Stimulated activated naive CD4-positive, alpha-beta T cell treated with Interleukin-2 at 50 U/mL for 16 hours (primary cell): ENCODE data around the gene C4orf54.

ENCODE experiments used
- DNase-seq: peaks from one replicate; lab custom pipeline; 2025; lab: John Stamatoyannopoulos, UW

The C4orf54 gene

GRCh38 chr4:99651811-99652485 is 5.7 kb downstream of the C4orf54 start:
- DNase-seq: no peak

DNA sequence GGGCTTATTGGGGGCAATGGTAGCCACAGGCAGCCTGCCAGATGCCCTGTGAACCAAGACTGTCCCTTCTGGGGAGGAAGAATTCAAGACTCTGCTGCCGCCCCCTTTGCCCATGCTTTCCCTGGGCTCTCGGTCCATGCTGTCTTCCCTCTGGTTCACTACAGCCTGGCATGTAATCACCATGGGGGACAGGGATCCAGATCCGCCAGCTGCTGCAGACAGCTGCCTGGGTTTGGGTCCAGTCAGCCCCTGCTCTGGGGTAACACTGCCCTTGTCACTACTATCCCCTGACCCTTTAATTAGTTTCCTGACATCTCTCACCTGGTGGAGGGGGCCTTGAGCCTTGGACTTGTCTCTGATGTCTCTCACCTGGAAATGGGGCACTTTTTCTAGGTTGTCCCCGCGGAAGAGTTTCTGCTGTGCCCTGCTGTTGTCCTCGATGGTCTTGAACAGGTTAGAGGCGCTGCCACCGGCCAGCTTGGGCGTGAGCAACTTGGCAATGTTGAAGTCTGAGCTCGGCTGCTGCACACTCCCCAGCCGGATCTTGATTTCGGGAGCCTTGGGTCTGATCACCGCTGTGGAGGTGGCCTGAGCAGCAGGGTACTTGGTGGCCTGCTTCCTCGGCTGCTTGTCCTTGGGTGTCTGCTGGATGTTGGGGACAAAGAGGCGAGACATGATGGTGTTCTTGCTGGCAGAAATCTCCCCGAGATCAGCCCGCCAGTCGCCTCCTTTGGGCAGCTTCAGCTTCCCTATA is 6.4 kb downstream of the C4orf54 start:
- no peak for DNase-seq

GRCh38 chr4:99649778-99650177 is 7.8 kb downstream of the C4orf54 start:
- DNase-seq: no peak

DNA sequence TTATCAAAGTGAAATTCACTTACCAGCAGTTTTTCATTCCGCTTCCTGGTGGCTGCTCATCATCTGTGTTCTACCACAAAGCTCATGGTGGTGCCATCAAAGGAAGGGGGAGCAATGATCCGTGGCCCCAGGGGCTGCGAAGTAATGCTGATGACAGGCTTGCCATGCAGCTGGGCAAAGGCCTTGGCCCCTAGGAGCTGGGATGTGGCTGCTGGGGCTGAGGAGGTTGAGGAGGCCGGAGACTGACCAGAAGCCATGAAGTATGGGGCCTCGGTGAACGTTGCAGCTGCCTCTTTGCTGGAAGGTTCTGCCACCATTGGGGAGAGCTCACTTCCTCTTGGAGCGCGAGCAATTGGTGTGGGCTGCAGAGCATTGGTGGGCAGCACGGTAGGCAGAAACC is 8.4 kb downstream of the C4orf54 start:
- no peak for DNase-seq

DNA sequence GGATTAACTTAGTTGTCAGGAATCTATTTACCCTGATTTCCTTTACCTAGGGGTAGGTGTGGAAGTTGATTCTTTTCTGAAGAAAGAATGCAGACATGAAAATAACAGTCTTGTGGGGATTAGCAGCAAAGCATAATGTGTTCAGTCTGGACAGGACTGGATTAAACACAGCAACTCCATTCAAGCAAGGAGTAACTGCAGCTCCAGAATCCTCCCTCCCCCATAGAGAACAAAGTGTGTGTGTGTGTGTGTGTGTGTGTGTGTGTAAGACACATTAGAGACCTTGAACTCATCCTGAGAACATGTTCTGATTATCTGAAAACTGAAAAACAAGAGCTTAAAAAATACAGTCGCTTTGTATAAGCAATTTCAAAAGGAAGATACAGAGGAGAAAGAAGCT is 9.3 kb downstream of the C4orf54 start:
- no peak for DNase-seq

DNA sequence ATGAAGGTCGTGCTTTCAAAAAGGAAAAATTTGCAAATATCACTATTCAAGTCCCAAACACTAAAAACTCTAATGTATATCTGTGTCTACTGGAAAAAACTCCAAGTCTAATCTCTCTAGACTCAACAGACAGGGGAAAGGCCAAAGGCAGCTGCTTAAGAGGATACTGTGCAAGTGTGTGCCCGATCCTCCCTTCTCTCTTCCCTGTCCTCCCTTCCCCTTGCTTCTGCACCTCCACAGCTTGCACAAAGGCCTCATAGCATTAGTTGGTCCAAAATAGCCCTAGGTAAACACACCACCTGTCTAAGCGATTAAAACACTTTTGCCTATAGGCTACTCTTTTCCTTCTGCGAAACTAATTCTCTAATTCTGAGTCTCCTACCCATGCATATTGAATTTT is 10.6 kb downstream of the C4orf54 start:
- DNase-seq: no peak

GRCh38 chr4:99645638-99646037 is 12.0 kb downstream of the C4orf54 start:
- DNase-seq: no peak

DNA sequence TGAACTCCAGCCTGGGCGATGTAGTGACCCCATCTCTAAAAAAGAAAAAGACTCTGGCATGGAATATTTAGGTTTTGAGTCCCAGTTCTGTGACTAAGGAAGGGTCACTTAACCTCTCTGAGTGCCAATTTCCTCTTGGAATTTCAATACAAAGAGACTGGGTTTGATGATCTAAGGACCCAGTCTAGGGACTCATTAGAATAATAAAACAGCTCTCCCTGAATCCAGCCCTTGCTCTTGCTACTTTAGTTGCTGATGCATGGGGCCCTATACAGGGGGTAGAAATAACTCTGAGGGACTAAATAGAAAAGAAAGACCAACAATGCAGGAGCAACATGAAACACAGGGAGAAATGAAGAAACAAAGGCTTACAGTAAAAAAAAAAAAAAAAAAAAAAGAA is 12.6 kb downstream of the C4orf54 start:
- no peak for DNase-seq

DNA sequence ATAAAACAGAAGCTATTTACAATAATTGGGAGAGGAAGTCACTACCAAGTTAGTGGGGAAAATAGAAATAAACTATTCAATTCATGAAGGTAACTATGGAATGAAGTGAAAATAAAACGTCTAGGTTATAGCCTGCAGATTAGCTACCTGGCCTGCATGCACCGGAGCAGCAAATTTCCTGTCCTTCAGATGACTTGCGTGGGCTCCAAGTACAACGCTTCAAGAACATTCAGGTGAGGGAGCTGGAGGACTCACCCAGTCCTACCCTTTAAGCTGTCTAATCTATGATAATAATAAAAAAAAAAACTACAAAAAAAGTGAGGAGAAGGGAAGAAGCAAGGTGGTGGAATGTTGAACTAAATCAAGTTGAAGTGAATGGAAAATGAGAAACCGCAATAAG is 13.2 kb downstream of the C4orf54 start:
- DNase-seq: no peak

- no peak for DNase-seq
Measured at GRCh38 chr4:99642725-99643489, 14.7 kb downstream of the C4orf54 start.

- DNase-seq: no peak
Measured at GRCh38 chr4:99640676-99641075, 17.0 kb downstream of the C4orf54 start.

GRCh38 chr4:99637174-99637573 is 20.5 kb downstream of the C4orf54 start:
- no peak for DNase-seq

DNA sequence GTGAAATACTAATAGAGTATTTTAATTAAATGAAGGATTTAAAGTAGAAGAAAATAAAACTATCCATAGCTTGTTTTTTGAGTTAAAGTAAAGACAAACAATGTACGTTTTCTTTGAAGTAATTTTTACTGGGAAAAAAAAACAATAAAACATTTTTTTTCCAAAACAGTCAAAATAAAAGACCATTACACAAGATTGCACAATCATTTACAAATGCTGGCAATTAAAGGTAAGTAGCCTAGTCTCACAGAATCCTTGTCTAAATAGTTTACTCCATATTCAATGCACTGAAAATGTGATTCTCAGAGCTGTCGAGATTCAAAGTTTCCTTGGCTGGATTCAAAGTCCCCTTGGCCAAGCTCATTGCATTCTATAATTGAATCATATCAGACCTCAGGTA is 21.2 kb downstream of the C4orf54 start:
- DNase-seq: no peak

- DNase-seq: no peak
Measured at GRCh38 chr4:99635601-99636000, 22.0 kb downstream of the C4orf54 start.

DNA sequence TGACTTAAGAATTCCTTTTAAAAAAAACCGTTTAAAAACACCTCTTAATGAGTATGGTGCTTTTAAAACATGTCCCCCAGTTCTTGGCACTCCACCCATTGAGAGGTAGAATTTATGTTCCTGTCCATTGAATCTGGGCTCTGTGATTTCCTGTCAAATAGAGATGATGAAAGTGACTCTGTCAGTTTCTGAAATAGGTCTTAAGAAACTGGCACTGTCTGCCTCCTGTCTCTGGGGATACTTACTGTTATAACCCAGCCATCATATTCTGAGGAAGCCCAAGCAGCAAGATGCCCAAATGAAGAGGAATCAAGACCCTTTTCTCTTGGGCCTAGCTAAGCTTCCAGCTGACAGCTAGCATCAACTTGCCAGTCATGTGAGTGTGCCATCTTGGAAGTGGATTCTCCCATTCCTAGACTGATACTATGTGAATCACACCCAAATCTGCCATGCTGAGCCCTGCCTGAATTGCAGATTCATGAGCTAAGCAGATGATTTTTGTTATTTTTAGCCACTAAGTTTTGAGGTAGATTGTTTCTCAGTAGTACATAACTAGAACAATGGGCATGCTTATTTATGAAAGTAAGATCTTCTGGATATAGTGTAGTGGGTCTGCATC is 22.8 kb downstream of the C4orf54 start:
- DNase-seq: no peak

DNA sequence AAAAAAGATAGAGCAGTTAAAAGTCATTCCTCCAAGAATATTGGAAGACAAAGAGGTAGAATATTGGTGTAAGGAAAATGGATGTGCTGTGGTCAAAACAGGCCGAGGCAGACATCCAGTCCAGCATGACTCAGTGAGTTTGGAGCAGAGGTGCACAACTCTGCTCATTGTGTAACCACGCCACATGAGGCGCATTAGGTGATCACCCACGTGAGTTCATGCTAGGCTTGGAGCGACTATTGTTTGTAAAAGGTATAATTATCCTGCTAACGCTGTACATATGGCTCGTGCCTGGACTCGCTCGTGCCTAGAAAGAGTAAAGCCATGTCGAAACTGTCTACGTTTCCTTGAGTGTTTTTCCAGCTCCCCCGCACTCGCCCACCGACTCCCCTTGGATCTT is 23.9 kb downstream of the C4orf54 start:
- DNase-seq: no peak

DNA sequence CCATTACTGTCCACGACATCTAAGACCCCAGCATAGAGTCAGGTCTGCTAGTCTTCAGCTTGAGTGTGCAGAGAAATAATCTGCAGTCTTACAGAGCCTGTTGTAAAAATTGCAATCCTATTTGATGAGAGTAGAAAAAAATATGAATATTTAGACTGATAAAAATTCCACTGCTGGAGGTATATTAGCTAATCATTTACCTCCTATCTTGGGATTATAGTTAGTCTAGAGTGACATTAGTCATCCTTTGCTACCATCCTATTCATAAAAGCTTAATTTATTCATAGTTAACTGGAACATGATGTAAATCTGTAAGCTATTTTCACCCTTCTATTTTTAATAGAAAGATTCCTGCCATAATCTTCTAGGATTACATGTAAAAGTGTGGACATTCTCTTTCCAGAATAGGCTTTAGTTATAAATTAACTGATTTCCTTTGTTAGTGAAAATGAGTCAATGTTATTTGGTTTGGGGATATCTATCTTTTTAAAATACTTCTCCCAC is 26.7 kb downstream of the C4orf54 start:
- DNase-seq: no peak

- no peak for DNase-seq
Measured at GRCh38 chr4:99629962-99630554, 27.6 kb downstream of the C4orf54 start.

- no peak for DNase-seq
Measured at GRCh38 chr4:99628040-99628439, 29.6 kb downstream of the C4orf54 start.

GRCh38 chr4:99625369-99625768 is 32.3 kb downstream of the C4orf54 start:
- no peak for DNase-seq

GRCh38 chr4:99624141-99624719 is 33.4 kb downstream of the C4orf54 start:
- no peak for DNase-seq

GRCh38 chr4:99622341-99622740 is 35.3 kb downstream of the C4orf54 start:
- no peak for DNase-seq
